ENCODE results near the gene PCBP3. TPM values are rescaled to one million over a fixed set of nuclear protein-coding genes. Genes with fewer than 3 reads are reported as not detected.
"Not testable (repeated sequence)": the region's sequence is repeated elsewhere in the genome, so short reads cannot be mapped to it uniquely, and the experiment has no call there.

The PCBP3 gene
- total RNA-seq, 2 experiments from 2014 or later = 0.66 to 1.3 TPM

DNA sequence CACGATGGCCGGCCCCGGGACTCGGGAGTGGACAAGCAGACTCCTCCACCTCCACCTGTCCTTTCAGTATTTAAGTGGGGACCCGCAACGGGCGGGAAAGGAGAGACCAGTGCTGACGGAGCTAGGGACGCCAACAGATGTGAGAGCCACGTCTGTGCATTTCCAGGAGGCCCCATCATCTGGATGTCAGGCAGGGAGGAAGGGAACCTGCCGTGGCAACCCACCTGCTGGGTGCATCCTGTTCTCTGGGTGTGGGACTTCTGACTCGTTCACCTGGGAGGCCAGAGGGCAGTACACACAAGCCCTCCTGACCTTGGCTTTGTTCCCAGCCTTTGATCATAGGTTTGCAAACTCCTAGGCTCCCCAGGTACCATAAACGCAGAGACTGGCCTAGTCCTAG, 5.6 kb upstream of the PCBP3 start:
- no peak for DNase-seq
- peaks cover 4% of the 10 kb centered on the region for H3K27me3 Mint-ChIP-seq
- H3K4me3 Mint-ChIP-seq = no peak overlapping the region
- no peaks in the 10 kb centered on the region for H3K9me3 Mint-ChIP-seq
- H3K4me1 Mint-ChIP-seq = peaks cover 2% of the 10 kb centered on the region
- H3K36me3 Mint-ChIP-seq = no peaks in the 10 kb centered on the region
- H3K27ac Mint-ChIP-seq = no peak overlapping the region

DNA sequence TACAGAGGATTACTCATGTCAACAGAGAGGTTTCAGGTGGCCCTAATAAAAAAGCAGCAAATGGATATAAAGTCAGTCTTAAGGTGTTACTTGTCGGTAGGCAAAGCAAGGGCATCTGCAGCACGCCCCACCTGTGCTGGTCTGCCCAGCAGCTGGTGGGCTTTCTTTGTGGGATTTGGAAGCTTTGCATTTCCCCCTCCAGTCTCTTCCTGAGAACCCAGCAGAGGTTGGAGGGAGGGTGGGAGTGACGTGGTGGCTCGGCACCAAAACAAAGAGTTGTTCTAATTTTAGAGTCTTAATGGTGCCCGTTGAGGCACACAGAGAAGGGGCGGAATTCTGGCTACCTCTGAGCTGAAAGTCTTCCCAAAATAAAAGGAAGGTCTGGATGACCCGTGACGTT, 4.8 kb upstream of the PCBP3 start:
- no peak for DNase-seq
- no peak overlapping the region for H3K4me3 Mint-ChIP-seq
- H3K4me1 Mint-ChIP-seq = peaks cover 2% of the 10 kb centered on the region
- H3K36me3 Mint-ChIP-seq = no peaks in the 10 kb centered on the region
- no peak overlapping the region for H3K27ac Mint-ChIP-seq
- H3K27me3 Mint-ChIP-seq = peaks cover 4% of the 10 kb centered on the region
- no peaks in the 10 kb centered on the region for H3K9me3 Mint-ChIP-seq

DNA sequence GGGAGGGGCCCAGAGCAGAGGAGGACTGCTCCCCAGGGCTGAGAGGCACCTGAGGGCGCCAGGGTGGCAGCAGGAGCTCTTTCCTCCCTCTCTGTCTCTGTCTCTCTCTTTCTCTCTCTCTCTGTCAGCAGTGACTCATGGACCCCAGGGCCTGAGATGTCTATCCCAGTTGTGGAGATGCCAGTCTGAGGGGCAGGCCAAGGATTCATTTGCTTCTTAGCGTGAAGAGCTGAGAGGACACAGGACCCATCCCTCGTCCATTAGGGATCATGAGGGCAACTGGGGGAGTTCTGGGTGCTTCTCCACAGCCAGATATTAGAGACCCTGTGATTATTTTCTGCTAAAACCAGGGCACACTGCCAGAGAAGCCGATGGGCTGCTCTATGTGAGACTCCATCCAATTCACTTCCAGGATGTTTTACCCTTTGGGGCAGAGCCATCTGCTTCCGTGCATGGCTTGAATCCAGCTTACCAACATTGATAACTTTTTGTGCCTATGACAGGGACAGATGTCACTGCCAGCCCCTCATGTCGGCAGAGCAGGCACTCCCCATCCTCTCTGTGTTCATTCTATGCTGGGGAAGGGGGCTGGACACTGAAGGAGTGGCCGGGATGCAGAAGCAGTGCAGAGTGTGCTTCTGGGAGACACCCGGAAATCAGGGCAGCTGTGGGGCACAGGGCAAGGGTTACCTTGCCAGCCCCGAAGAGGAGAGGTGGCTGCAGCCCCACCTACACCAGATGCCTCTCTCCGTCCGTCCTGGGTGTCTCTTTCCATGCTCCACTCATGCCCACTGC, 4.1 kb upstream of the PCBP3 start:
- no peak for DNase-seq
- no peaks in the 10 kb centered on the region for H3K9me3 Mint-ChIP-seq
- no peaks in the 10 kb centered on the region for H3K36me3 Mint-ChIP-seq
- peaks cover 6% of the 10 kb centered on the region for H3K27me3 Mint-ChIP-seq
- H3K4me3 Mint-ChIP-seq = no peak overlapping the region
- no peak overlapping the region for H3K27ac Mint-ChIP-seq
- H3K4me1 Mint-ChIP-seq = peaks cover 4% of the 10 kb centered on the region

DNA sequence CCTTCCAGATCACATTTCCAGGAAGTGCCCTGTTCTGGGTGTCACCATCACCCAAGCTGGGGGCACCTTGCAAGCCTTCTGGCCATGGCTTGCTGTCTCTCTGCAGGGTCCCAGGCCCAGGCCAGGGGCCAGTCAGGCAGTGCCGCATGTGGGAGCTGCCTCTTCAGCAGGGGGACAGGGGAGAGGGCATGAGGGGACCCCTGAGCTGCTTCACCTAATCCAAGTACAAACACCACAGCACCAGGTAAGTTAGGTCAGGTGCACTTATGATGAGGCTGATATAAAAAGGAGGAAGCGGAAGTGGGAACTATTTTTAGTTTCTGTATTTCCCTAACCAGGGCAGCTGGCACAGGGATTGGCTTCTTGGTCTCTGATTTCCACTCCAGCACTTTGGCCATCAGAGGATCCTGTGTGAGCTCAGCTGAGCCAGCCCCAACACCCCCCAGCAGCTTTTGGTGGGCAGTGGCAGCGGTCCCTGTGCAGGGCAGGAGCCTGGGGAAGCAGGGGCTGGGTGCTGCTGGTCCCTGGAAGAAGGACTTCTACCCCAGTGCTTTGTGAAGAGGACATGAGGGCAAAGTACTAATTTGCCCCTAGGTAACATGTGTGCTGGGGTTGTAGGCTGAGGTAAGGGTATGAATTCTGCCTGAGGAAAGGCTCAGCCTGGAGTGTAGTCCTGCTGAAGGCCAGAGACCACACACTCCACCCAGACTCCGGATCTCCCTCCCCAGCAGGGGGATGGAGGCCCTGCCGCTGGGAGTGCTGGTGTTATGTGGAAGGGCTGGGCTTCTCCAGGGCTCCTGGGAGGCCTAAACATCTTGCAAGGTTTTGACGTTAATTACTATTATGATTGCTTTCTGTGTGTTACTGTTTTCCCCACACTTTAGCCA, 3.3 kb upstream of the PCBP3 start:
- no peak for DNase-seq
- Mint-ChIP-seq H3K36me3 (no peaks in the 10 kb centered on the region), H3K4me1 (peaks cover 10% of the 10 kb centered on the region), H3K27ac (no peak overlapping the region), H3K27me3 (peaks cover 15% of the 10 kb centered on the region), H3K4me3 (no peak overlapping the region), H3K9me3 (no peaks in the 10 kb centered on the region)

DNA sequence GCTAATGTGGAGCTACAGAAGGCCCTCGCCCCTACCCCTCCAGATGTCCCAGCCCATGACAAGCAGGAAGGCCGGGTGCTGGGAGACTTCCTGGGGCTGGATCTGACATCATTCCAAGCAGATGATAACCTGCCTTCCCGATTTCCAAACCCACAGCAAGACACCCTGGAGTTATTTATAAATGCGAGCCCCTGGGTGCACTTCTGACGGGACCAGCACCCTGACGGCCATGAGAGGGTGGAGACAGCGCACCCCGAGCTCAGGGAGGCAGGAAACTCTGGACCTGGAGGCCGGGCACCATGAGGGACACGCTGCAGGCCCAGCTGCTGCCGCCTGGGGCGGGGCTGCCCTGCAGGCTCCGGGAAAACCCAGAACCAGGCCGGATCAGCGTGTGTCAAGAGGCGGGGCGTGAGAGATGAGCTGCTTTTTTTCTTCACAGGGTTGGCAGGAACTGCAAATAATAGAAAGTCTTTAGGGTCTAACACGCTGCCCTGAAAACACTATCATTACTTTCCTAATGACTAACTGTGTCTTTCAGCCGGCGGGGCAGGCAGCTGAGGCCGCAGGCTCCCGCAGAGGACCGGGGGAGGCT, 2.5 kb upstream of the PCBP3 start:
- Mint-ChIP-seq H3K4me3 (no peak overlapping the region), H3K36me3 (no peaks in the 10 kb centered on the region), H3K27me3 (peaks cover 22% of the 10 kb centered on the region), H3K27ac (no peak overlapping the region), H3K9me3 (peaks cover 2% of the 10 kb centered on the region), H3K4me1 (peaks cover 13% of the 10 kb centered on the region)
- DNase-seq = no peak

DNA sequence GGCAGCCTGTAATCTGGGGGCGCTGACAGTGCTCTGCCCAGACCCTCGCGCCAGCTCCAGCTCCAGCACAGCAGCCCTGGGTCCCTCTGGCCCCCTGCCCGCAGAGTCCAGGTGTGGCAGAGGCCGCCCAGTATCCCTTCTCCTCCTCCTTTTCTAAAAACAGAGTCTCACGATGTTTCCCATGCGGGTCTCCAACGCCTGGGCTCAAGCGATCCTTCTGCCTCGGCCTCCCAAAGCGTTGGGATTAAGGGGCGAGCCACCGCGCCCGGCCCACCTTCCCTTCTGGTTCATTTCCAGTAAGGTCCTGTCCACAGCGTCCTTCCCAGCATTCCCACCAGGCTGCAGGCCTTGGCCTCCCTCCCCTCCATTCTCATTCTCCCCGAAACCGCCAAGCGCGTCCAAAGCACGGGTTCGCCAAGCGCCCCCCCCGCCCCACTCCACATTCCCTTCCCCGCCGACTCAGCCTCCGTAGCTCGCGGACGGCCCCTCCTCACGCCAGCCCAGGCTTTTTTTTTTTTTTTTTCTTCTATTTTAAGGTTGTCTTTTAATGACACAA, 2.0 kb upstream of the PCBP3 start:
- no peak for DNase-seq
- H3K9me3 Mint-ChIP-seq = peaks cover 2% of the 10 kb centered on the region
- peaks cover 13% of the 10 kb centered on the region for H3K4me1 Mint-ChIP-seq
- no peak overlapping the region for H3K27ac Mint-ChIP-seq
- H3K36me3 Mint-ChIP-seq = no peaks in the 10 kb centered on the region
- H3K27me3 Mint-ChIP-seq = peaks cover 26% of the 10 kb centered on the region
- H3K4me3 Mint-ChIP-seq = peak overlapping the region; percentile 50

DNA sequence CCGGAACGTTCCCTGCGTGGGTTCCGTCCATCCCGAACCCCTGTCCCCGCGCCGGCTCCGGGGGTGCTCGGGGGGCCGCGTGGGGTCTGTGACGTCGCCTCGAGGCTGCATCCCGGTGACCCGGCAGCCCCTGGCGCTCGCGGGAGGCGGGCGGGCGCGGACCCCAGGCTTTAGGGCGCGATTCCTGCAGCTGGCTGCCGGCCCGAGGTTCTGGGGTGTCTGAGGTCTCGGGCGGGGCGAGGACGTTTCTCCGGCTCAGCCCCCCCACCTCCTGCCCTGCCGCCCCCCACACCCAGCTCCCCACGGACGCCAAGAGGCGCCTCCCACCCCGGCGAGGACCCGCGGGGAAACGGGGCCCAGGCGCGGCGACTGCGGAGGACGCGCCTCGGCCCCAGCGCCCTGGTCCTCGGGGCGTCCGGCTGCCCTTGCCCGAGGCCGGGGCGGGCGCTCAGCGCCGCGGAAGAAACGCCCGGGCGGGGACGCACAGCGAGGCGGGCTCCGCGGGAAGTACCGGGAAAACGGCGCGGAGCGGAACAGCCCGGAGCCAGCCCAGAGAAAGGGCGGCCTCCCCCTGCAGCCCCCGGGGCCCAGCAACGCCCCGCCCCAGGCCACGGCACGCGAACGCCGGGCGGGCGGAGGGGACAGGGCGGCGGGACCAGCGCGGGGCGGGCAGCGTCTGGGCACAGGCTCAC, 1.3 kb upstream of the PCBP3 start:
- Mint-ChIP-seq H3K4me3 (no peak overlapping the region), H3K9me3 (peaks cover 2% of the 10 kb centered on the region), H3K27me3 (peaks cover 33% of the 10 kb centered on the region), H3K27ac (no peak overlapping the region), H3K36me3 (no peaks in the 10 kb centered on the region), H3K4me1 (peaks cover 13% of the 10 kb centered on the region)
- DNase-seq = peak; percentile 44

DNA sequence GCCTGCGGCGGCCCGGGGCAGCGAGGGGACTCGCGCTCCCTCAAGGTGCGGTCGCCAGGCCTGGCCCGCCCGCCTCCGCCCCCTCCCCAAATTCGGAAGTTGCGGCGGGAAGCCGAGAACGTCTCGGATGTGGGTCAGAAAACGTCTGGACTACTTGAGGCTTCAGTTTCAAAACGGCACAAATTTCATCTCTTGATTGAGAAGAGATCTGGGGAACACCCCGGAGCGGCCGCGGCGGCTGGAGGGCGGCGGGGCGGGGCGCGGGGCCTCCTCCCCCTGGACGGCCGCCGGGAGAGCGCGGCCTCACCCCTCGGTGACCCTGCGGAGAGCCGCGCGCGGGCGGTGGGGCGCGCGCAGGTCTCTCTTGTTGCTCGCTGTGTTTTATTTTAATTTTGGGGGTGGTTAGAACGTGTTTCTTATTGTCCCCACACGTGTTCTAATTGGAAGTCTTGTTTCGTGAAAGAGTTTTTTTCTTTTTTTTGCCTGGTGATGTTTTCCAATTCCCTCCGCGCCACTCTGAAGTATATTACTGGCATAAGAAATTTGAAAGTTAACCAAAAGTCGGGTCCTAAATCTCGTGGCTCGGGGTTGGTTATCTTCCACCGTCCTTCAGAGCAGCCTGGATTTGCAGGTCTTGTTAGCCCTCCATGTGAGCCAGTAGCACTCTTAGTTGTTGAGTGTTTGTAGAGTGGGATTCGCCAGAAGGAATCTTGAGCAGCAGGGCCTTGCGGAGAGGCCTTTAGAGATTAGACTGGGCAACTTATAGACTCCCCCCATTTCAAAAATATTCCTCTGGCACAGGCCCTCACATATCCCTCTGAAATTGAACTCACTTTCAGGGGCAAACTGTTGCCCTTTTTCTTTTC, 749 bp downstream of the PCBP3 start:
- Mint-ChIP-seq H3K27me3 (peaks cover 45% of the 10 kb centered on the region), H3K9me3 (peaks cover 4% of the 10 kb centered on the region), H3K4me1 (peaks cover 13% of the 10 kb centered on the region), H3K36me3 (no peaks in the 10 kb centered on the region), H3K4me3 (peak overlapping the region; percentile 67), H3K27ac (no peak overlapping the region)
- DNase-seq = peak; percentile 33

DNA sequence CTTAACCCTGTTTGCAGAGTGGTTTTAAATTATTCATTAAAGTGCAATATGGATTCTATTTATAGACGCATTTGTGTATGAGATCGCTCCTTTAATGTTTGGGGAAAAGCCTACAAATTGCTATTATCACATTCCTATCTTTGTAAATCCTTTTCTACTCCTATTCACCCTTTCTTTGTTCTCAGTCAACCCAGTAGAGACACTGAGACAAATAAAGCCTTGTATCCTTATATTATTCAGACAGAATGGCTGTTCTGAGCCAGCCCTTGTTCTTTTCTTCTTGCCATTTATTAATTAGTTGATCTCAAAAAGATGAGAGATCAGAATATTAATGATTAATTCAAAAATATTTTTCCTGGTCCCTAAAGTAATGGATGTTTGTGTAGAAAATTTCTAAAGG, 8.4 kb downstream of the PCBP3 start:
- Mint-ChIP-seq H3K27me3 (peaks cover 36% of the 10 kb centered on the region), H3K27ac (no peak overlapping the region), H3K4me3 (no peak overlapping the region), H3K4me1 (no peaks in the 10 kb centered on the region), H3K9me3 (peaks cover 2% of the 10 kb centered on the region), H3K36me3 (no peaks in the 10 kb centered on the region)
- no peak for DNase-seq

DNA sequence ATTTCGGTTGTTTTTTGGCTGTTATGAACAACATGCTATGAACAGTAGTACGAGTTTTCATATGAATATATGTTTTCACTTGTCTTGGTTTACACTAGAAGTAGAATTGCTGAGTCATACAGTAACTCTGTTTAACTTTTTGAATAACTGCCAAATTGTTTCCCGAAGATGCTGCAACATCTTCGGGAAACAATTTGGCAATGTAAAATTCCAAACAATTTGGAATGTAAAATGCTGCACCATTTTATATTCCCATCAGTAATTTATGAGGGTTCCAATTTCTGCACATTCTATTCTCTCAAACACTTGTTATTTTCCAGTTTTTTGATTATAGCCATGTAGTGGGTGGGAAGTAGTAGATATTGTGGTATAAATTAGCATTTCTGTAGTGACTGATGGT, 11.6 kb downstream of the PCBP3 start:
- no peaks in the 10 kb centered on the region for H3K9me3 Mint-ChIP-seq
- H3K27me3 Mint-ChIP-seq = peaks cover 28% of the 10 kb centered on the region
- no peak for DNase-seq
- no peak overlapping the region for H3K4me3 Mint-ChIP-seq
- H3K4me1 Mint-ChIP-seq = no peaks in the 10 kb centered on the region
- H3K36me3 Mint-ChIP-seq = no peaks in the 10 kb centered on the region
- H3K27ac Mint-ChIP-seq = no peak overlapping the region

DNA sequence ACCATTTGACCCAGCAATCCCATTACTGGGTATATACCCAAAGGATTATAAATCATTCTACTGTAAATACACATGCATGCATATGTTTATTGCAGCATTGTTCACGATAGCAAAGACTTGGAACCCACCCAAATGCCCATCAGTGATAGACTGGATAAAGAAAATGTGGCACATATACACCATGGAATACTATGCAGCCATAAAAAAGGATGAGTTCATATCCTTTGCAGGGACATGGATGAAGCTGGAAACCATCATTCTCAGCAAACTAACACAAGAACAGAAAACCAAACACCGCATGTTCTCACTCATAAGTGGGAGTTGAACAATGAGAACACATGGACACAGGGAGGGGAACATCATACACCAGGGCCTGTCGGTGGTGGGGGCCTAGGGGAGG, 12.6 kb downstream of the PCBP3 start:
- H3K4me1 Mint-ChIP-seq, H3K27ac Mint-ChIP-seq, H3K9me3 Mint-ChIP-seq, H3K36me3 Mint-ChIP-seq, H3K4me3 Mint-ChIP-seq, DNase-seq: not testable (repeated sequence)
- H3K27me3 Mint-ChIP-seq = peaks cover 23% of the 10 kb centered on the region

DNA sequence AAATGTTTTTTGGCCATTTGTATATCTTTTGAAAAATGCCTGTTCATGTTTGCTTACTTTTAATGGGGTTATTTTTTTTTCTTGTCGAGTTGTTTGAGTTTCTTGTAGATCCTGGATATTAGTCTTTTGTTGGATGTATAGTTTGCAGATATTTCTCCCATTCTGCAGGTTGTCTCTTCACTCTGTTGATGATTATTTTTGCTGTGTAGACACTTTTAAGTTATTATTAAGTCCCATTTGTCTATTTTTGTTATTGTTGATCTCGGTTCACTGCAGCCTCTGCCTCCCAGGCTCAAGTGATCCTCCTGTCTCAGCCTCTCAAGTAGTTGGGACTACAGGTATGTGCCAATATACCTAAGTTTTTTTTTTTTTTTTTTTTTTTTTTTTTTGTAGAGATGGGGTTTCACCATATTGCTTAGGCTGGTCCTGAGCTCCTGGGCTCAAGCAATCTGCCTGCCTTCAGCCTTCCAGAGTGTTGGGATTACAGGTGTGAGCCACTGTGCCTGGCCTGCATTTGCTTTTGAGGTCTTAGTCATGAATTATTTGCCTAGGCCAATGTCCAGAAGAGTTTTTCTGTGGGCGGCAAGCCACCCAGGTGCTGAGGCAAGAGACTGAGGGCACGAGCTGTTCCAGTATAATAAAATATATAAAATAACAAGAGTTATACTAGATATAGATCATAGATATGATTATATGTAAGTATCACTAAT, 18.5 kb downstream of the PCBP3 start:
- peaks cover 17% of the 10 kb centered on the region for H3K9me3 Mint-ChIP-seq
- not testable (repeated sequence) for H3K36me3 Mint-ChIP-seq, H3K4me1 Mint-ChIP-seq, DNase-seq, H3K4me3 Mint-ChIP-seq, H3K27ac Mint-ChIP-seq
- peaks cover 24% of the 10 kb centered on the region for H3K27me3 Mint-ChIP-seq

DNA sequence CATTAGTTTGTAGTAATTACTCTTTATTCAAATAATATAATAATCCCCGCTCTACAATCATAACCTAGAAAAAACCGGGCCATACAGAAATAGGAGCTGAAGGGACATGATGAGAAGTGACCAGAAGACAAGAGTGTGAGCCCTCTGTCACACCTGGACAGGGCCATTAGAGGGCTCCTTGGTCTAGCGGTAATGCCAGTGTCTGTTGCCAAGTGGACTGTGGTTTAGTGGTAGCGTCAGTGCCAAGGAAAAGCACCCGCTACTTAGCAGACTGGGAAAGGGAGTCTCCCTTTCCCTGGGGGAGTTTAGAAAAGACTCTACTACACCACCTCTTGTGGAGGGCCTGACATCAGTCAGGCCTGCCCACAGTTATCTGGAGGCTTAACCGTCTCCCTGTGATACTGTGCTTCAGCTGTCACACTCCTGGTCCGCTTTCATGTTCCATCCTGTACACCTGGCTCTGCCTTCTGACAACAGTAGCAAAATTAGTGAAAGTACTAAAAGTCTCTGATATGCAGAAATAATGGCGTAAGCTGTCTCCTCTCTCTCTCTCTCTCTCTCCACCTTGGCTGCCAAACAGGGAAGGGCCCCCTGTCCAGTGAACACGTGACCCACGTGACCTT, 19.2 kb downstream of the PCBP3 start:
- DNase-seq, H3K4me3 Mint-ChIP-seq, H3K36me3 Mint-ChIP-seq, H3K4me1 Mint-ChIP-seq, H3K27ac Mint-ChIP-seq: not testable (repeated sequence)
- Mint-ChIP-seq H3K27me3 (peaks cover 20% of the 10 kb centered on the region), H3K9me3 (peaks cover 20% of the 10 kb centered on the region)

Data from activated naive CD8-positive, alpha-beta T cell treated with anti-CD3 and anti-CD28 coated beads for 36 hours (primary cell).